HepG2 (cell line): Measurements from ENCODE around the gene ARL6. TPM values are rescaled to one million over a fixed set of nuclear protein-coding genes. Genes with fewer than 3 reads are reported as not detected.

Experiments
- ATAC-seq: fragments of 200-7000 bp; cut with Tn5 transposase; 3 replicates; pipeline ENCODE4 v1.9.1; 2020; ENCODE audit warnings: mild to moderate bottlenecking, moderate library complexity
- BruUV-seq: library from RNA; stranded (reverse); fragments of 400-500 nt; replicated peaks from 2 replicates; lab custom pipeline; 2021; lab: Mats Ljungman, UMichigan
- CTCF ChIA-PET: fragments of 300-600 bp; formaldehyde crosslinking; extraction: SDS; loops from one replicate; lab custom pipeline; 2021; ENCODE audit warnings: low total read pairs, inconsistent platforms, low intra/inter-chr PET ratio; lab: Yijun Ruan, JAX
- POLR2A ChIA-PET: fragments of 350-600 bp; sonication (Branson Sonifier 250); formaldehyde crosslinking; loops from one replicate; lab custom pipeline; 2020; ENCODE audit warnings: antibody characterized with exemption, inconsistent platforms; lab: Yijun Ruan, JAX
- DNase-seq: peaks from one replicate; pipeline ENCODE4 v3.0.0-alpha.2; 2015; ENCODE audit warnings: low spot score
- FAIRE-seq: peaks from 3 replicates; lab custom pipeline; 2011; peaks lifted over from hg19 to GRCh38; lab: Jason Lieb, UNC
- H2AFZ ChIP-seq: one replicate; pipeline ENCODE4 v1.6.1; 2011; ENCODE audit warnings: low read length, inconsistent platforms
- H3K27ac ChIP-seq: fragments of 300-600 bp; 3 replicates; pipeline ENCODE4 v1.8.0; 2011; ENCODE audit warnings: mixed run types, mild to moderate bottlenecking, mixed read lengths, low read length, inconsistent platforms; ENCODE audit not compliant: insufficient read depth; ENCODE audit errors: extremely low read length
- H3K27me3 ChIP-seq, 2 experiments: fragments of 200-600 bp in 1 of 2; 2 replicates in 1 of 2; 3 replicates in 1 of 2; pipeline versions ENCODE4 v1.6.0 to v1.8.0; 2011; ENCODE audit warnings: low read length in 2 of 2, mild to moderate bottlenecking in 2 of 2, moderate library complexity in 2 of 2, inconsistent platforms in 1 of 2; ENCODE audit not compliant: insufficient read depth in 2 of 2, control insufficient read depth in 1 of 2
- H3K36me3 ChIP-seq, 2 experiments: fragments of 200-600 bp in 1 of 2; replicated peaks in 1 of 2; 2 replicates in 1 of 2; 3 replicates in 1 of 2; pipeline versions ENCODE4 v1.5.1 to v1.8.0; 2011; ENCODE audit warnings: low read length in 2 of 2, inconsistent platforms in 1 of 2; ENCODE audit not compliant: insufficient read depth in 2 of 2, control insufficient read depth in 1 of 2
- H3K4me1 ChIP-seq: 2 replicates; pipeline ENCODE4 v1.5.1; 2012; ENCODE audit warnings: low read length, inconsistent platforms; ENCODE audit not compliant: insufficient read depth
- H3K4me2 ChIP-seq: 2 replicates; pipeline ENCODE4 v1.6.0; 2011; ENCODE audit warnings: low read depth, low read length, inconsistent platforms
- H3K4me3 ChIP-seq, 3 experiments: fragments of 200-600 bp in 1 of 3; sonication (generic), shearing (Covaris generic) in 1 of 3; replicated peaks in 1 of 3; 2 replicates each; pipeline ENCODE4 v1.5.1; 2011 to 2016; ENCODE audit warnings: low read length in 3 of 3, inconsistent platforms in 2 of 3, low read depth in 2 of 3, mild to moderate bottlenecking in 2 of 3, control low read depth in 1 of 3, mixed read lengths in 1 of 3; ENCODE audit not compliant: insufficient read depth in 1 of 3
- H3K79me2 ChIP-seq: one replicate; pipeline ENCODE4 v1.6.1; 2011; ENCODE audit warnings: low read length, inconsistent platforms; ENCODE audit not compliant: insufficient read depth
- H3K9ac ChIP-seq: 2 replicates; pipeline ENCODE4 v1.6.0; 2011; ENCODE audit warnings: mild to moderate bottlenecking, low read depth, low read length, inconsistent platforms; ENCODE audit not compliant: insufficient read depth
- H3K9me3 ChIP-seq: 2 replicates; pipeline ENCODE4 v1.5.1; 2012; ENCODE audit warnings: mild to moderate bottlenecking, low read length
- H4K20me1 ChIP-seq: 2 replicates; pipeline ENCODE4 v1.6.0; 2011; ENCODE audit warnings: inconsistent platforms, mild to moderate bottlenecking, low read length, moderate library complexity; ENCODE audit not compliant: insufficient read depth
- BORCS8-MEF2B ChIP-seq: sonication (generic); formaldehyde crosslinking; IDR thresholded peaks from 2 replicates; pipeline ENCODE4 v1.8.0; 2022; ENCODE audit warnings: mild to moderate bottlenecking, missing genetic modification reagents
- ETV6 ChIP-seq: sonication (generic); formaldehyde crosslinking; conservative IDR thresholded peaks from 2 replicates; pipeline ENCODE4 v1.4.0; 2020; ENCODE audit warnings: missing genetic modification reagents
- GMEB2 ChIP-seq: IDR thresholded peaks from 2 replicates; pipeline ENCODE4 v1.6.1; 2016; ENCODE audit warnings: missing biosample characterization, missing genetic modification reagents, low read depth
- HOXA5 ChIP-seq: sonication (generic); formaldehyde crosslinking; IDR thresholded peaks from 2 replicates; pipeline ENCODE4 v1.4.0; 2020; ENCODE audit warnings: missing genetic modification reagents
- JUNB ChIP-seq: sonication (generic); formaldehyde crosslinking; IDR thresholded peaks from 2 replicates; pipeline ENCODE4 v1.8.0; 2022; ENCODE audit warnings: missing genetic modification reagents, mild to moderate bottlenecking, borderline replicate concordance
- PAXIP1 ChIP-seq: sonication (generic); formaldehyde crosslinking; conservative IDR thresholded peaks from 2 replicates; pipeline ENCODE4 v1.4.0; 2020; ENCODE audit warnings: mild to moderate bottlenecking, missing genetic modification reagents, moderate library complexity
- SOX5 ChIP-seq: IDR thresholded peaks from 2 replicates; pipeline ENCODE4 v1.6.1; 2016; ENCODE audit warnings: borderline replicate concordance
- ZBTB34 ChIP-seq: sonication (generic); formaldehyde crosslinking; IDR thresholded peaks from 2 replicates; pipeline ENCODE4 v1.8.0; 2022; ENCODE audit warnings: mild to moderate bottlenecking, missing genetic modification reagents
- ZGPAT ChIP-seq: IDR thresholded peaks from 2 replicates; pipeline ENCODE4 v1.6.1; 2016; ENCODE audit warnings: mild to moderate bottlenecking
- ZNF20 ChIP-seq: sonication (generic); formaldehyde crosslinking; IDR thresholded peaks from 2 replicates; pipeline ENCODE4 v1.4.0; 2020; ENCODE audit warnings: mild to moderate bottlenecking, moderate library complexity, missing genetic modification reagents
- ZNF207 ChIP-seq: fragments of 450-650 bp; IDR thresholded peaks from 2 replicates; pipeline ENCODE4 v1.6.1; 2016; ENCODE audit warnings: antibody characterized with exemption, borderline replicate concordance
- ZNF34 ChIP-seq: sonication (generic); formaldehyde crosslinking; IDR thresholded peaks from 2 replicates; pipeline ENCODE4 v1.4.0; 2020; ENCODE audit warnings: mild to moderate bottlenecking, missing genetic modification reagents, borderline replicate concordance
- ZNF589 ChIP-seq: sonication (generic); formaldehyde crosslinking; conservative IDR thresholded peaks from 2 replicates; pipeline ENCODE4 v1.8.0; 2022; ENCODE audit warnings: mild to moderate bottlenecking, moderate library complexity, missing genetic modification reagents
- ZNF597 ChIP-seq: sonication (generic); formaldehyde crosslinking; IDR thresholded peaks from 2 replicates; pipeline ENCODE4 v1.5.0; 2020; ENCODE audit warnings: missing genetic modification reagents
- ZSCAN20 ChIP-seq: sonication (generic); formaldehyde crosslinking; IDR thresholded peaks from 2 replicates; pipeline ENCODE4 v1.4.0; 2020; ENCODE audit warnings: missing genetic modification reagents, mild to moderate bottlenecking, borderline replicate concordance
- WGBS: methylation state at CpG from one replicate; pipeline ENCODE4 v1.1.6; 2017; ENCODE audit warnings: low lambda C conversion rate; 5-methylcytosine and 5-hydroxymethylcytosine counted together
- in situ Hi-C: cut with HindIII; loops from 2 replicates; pipeline ENCODE4 v1.10.0; 2017; ENCODE audit warnings: low pct_unique_long_range_greater_than_20kb; ENCODE audit not compliant: extremely low pct_ligation_motif_present
- intact Hi-C: fragments of 100-400 bp; cut with micrococcal nuclease; formaldehyde crosslinking; loops from one replicate; pipeline ENCODE4 v1.10.0; 2022; ENCODE audit not compliant: unreplicated experiment
- polyA plus RNA-seq, 8 experiments: library from polyadenylated mRNA; depleted of rRNA in 3 of 8; stranded (reverse) in 7 of 8; unstranded in 1 of 8; fragments of >200 nt; fragmentation: Illumina TruSeq in 4 of 8; extraction: Trizol in 4 of 8; gene quantifications; 2 replicates each; pipeline versions ENCODE4 v1.2.1 to v1.2.3, GENCODE V29; 2011 to 2016; ENCODE audit warnings: low read depth in 4 of 8, missing spikeins in 1 of 8, mixed read lengths in 1 of 8; ENCODE audit not compliant: insufficient read depth in 1 of 8
- total RNA-seq, 5 experiments: library from RNA; depleted of rRNA; stranded (reverse); fragments of >200 nt; fragmentation: Illumina TruSeq; extraction: Trizol; gene quantifications; 2 replicates each; pipeline ENCODE4 v1.2.3, GENCODE V29; 2016; ENCODE audit warnings: low read depth in 1 of 5

ARL6 gene
- total and polyA plus RNA-seq, 2 of the 13 experiments (the other 11 are each of a cell fraction or from before 2014, with no cell fraction given) = 1.3 to 3.7 TPM

GRCh38 chr3:97815149-97815917, 50.8 kb downstream of the ARL6 start:
- 0% methylated on average over 1 of the region's 1 CpG for WGBS
- peaks cover 2 to 4% of the 10 kb centered on the region in 2 experiments; a peak in 2 of 5 replicates for H3K27me3 ChIP-seq
- no peak overlapping the region for H3K4me2 ChIP-seq
- H3K4me1 ChIP-seq = no peaks in the 10 kb centered on the region
- BruUV-seq = no TSS peak
- in situ Hi-C loops (no loop called here), intact Hi-C loops (no loop called here)
- CTCF ChIA-PET = no interaction called here
- no peaks in the 10 kb centered on the region for H3K36me3 ChIP-seq
- POLR2A ChIA-PET = no interaction called here
- H3K9ac ChIP-seq = no peak overlapping the region
- no peak overlapping the region for H3K4me3 ChIP-seq
- H3K79me2 ChIP-seq = no peaks in the 10 kb centered on the region
- no peak overlapping the region for H3K27ac ChIP-seq
- ATAC-seq (no peak), FAIRE-seq (no peak), DNase-seq (no peak)
- no peaks in the 10 kb centered on the region for H3K9me3 ChIP-seq
- H4K20me1 ChIP-seq = no peaks in the 10 kb centered on the region
- H2AFZ ChIP-seq = no peak overlapping the region
- TF ChIP-seq ZNF20 (CRISPR knock-in tag) (no peak), ZNF207 (no peak), ETV6 (CRISPR knock-in tag) (no peak), BORCS8-MEF2B (CRISPR knock-in tag) (no peak), ZBTB34 (CRISPR knock-in tag) (no peak), PAXIP1 (CRISPR knock-in tag) (no peak), JUNB (CRISPR knock-in tag) (no peak), ZNF34 (CRISPR knock-in tag) (no peak), ZGPAT (no peak), ZNF597 (CRISPR knock-in tag) (no peak), HOXA5 (CRISPR knock-in tag) (no peak), ZSCAN20 (no peak), GMEB2 (CRISPR knock-in tag) (no peak), ZNF589 (CRISPR knock-in tag) (no peak), SOX5 (no peak)
